ENCODE measurements around the gene FKBP2. TPM values are rescaled to one million over a fixed set of nuclear protein-coding genes. Genes with fewer than 3 reads are reported as not detected.

Gene FKBP2
- total RNA-seq, 1 donor from 2014 or later = 54.7 TPM

GRCh38 chr11:64239662-64240434 lies 1.0 kb upstream of the FKBP2 start:
- no peak for DNase-seq (ENCODE audit: extremely low spot score, unreplicated experiment)
- TF ChIP-seq CTCF (IDR thresholded peaks at IDR 0.05) = no peak
- H3K36me3 Mint-ChIP-seq (ENCODE audit: unreplicated experiment) = peaks cover 14% of the 10 kb centered on the region
- H3K9me3 Mint-ChIP-seq (ENCODE audit: unreplicated experiment) = no peaks in the 10 kb centered on the region
- peak overlapping the region; percentile 91 for H3K4me3 Mint-ChIP-seq (ENCODE audit: unreplicated experiment)
- H3K27ac Mint-ChIP-seq (ENCODE audit: unreplicated experiment) = peak overlapping the region; percentile 96
- H3K4me1 Mint-ChIP-seq (ENCODE audit: unreplicated experiment) = peaks cover 42% of the 10 kb centered on the region
- H3K27me3 Mint-ChIP-seq (ENCODE audit: unreplicated experiment) = no peaks in the 10 kb centered on the region

- Mint-ChIP-seq H3K36me3 (ENCODE audit: unreplicated experiment) (peaks cover 12% of the 10 kb centered on the region), H3K4me1 (ENCODE audit: unreplicated experiment) (peaks cover 37% of the 10 kb centered on the region), H3K9me3 (ENCODE audit: unreplicated experiment) (no peaks in the 10 kb centered on the region), H3K27me3 (ENCODE audit: unreplicated experiment) (no peaks in the 10 kb centered on the region), H3K4me3 (ENCODE audit: unreplicated experiment) (peak overlapping the region; percentile 91), H3K27ac (ENCODE audit: unreplicated experiment) (peak overlapping the region; percentile 96)
- peak; percentile 100 for DNase-seq (ENCODE audit: extremely low spot score, unreplicated experiment)
- TF ChIP-seq CTCF (IDR thresholded peaks at IDR 0.05) = no peak
Observed at GRCh38 chr11:64241241-64241490, 271 bp downstream of the FKBP2 start.

- H3K9me3 Mint-ChIP-seq (ENCODE audit: unreplicated experiment) = no peaks in the 10 kb centered on the region
- no peaks in the 10 kb centered on the region for H3K27me3 Mint-ChIP-seq (ENCODE audit: unreplicated experiment)
- no peak for DNase-seq (ENCODE audit: extremely low spot score, unreplicated experiment)
- TF ChIP-seq CTCF (IDR thresholded peaks at IDR 0.05) = no peak
- peaks cover 37% of the 10 kb centered on the region for H3K4me1 Mint-ChIP-seq (ENCODE audit: unreplicated experiment)
- peak overlapping the region; percentile 96 for H3K27ac Mint-ChIP-seq (ENCODE audit: unreplicated experiment)
- peak overlapping the region; percentile 91 for H3K4me3 Mint-ChIP-seq (ENCODE audit: unreplicated experiment)
- H3K36me3 Mint-ChIP-seq (ENCODE audit: unreplicated experiment) = peaks cover 12% of the 10 kb centered on the region
Observed at GRCh38 chr11:64241491-64242374, 838 bp downstream of the FKBP2 start.

- Mint-ChIP-seq H3K4me1 (ENCODE audit: unreplicated experiment) (peaks cover 40% of the 10 kb centered on the region), H3K27me3 (ENCODE audit: unreplicated experiment) (no peaks in the 10 kb centered on the region), H3K36me3 (ENCODE audit: unreplicated experiment) (peaks cover 12% of the 10 kb centered on the region), H3K27ac (ENCODE audit: unreplicated experiment) (peak overlapping the region; percentile 6), H3K4me3 (ENCODE audit: unreplicated experiment) (peak overlapping the region; percentile 53), H3K9me3 (ENCODE audit: unreplicated experiment) (no peaks in the 10 kb centered on the region)
- no peak for TF ChIP-seq CTCF (IDR thresholded peaks at IDR 0.05)
- no peak for DNase-seq (ENCODE audit: extremely low spot score, unreplicated experiment)
Observed at GRCh38 chr11:64243236-64243854, 2.5 kb downstream of the FKBP2 start.

GRCh38 chr11:64244107-64244506 lies 3.2 kb downstream of the FKBP2 start:
- Mint-ChIP-seq H3K27me3 (ENCODE audit: unreplicated experiment) (no peaks in the 10 kb centered on the region), H3K4me3 (ENCODE audit: unreplicated experiment) (peak overlapping the region; percentile 22), H3K27ac (ENCODE audit: unreplicated experiment) (peak overlapping the region; percentile 47), H3K4me1 (ENCODE audit: unreplicated experiment) (peaks cover 40% of the 10 kb centered on the region), H3K36me3 (ENCODE audit: unreplicated experiment) (peaks cover 12% of the 10 kb centered on the region), H3K9me3 (ENCODE audit: unreplicated experiment) (no peaks in the 10 kb centered on the region)
- TF ChIP-seq CTCF (IDR thresholded peaks at IDR 0.05) = no peak
- no peak for DNase-seq (ENCODE audit: extremely low spot score, unreplicated experiment)

Data from osteocyte (in vitro differentiated cells).